Epithelial cell of esophagus (primary cell): ENCODE results near the gene WDFY2.

Experiments
- DNase-seq: peaks from one replicate; pipeline ENCODE4 v3.0.0; 2010; ENCODE audit warnings: low read depth
- H3K4me3 ChIP-seq: 2 replicates; pipeline ENCODE4 v1.5.1; 2011; ENCODE audit warnings: mild to moderate bottlenecking, low read length, control low read depth
- TF ChIP-seq, protein P1 (sequence below): IDR thresholded peaks from 2 replicates; pipeline ENCODE4 v1.5.1; 2011; ENCODE audit warnings: low read depth, mild to moderate bottlenecking, low read length, control low read depth, inconsistent platforms; ENCODE audit not compliant: insufficient read depth; ENCODE audit errors: missing control alignments

The WDFY2 gene

DNA sequence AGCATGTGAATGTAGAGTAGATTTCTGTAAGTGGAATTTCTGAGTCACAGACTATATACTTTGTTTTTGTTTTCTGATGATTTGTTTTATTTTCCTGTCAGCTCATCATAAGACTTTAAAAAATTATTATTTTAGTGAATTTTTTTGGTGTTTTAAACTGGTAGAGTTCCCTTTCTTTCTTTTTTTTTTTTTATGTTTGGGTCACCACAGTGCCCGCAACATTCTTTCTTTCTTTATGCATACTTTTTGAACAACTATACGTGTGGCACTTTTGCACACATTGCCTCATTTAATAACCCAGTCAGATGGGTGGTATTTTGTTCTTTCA lies 46.0 kb downstream of the WDFY2 start:
- DNase-seq: no peak

DNA sequence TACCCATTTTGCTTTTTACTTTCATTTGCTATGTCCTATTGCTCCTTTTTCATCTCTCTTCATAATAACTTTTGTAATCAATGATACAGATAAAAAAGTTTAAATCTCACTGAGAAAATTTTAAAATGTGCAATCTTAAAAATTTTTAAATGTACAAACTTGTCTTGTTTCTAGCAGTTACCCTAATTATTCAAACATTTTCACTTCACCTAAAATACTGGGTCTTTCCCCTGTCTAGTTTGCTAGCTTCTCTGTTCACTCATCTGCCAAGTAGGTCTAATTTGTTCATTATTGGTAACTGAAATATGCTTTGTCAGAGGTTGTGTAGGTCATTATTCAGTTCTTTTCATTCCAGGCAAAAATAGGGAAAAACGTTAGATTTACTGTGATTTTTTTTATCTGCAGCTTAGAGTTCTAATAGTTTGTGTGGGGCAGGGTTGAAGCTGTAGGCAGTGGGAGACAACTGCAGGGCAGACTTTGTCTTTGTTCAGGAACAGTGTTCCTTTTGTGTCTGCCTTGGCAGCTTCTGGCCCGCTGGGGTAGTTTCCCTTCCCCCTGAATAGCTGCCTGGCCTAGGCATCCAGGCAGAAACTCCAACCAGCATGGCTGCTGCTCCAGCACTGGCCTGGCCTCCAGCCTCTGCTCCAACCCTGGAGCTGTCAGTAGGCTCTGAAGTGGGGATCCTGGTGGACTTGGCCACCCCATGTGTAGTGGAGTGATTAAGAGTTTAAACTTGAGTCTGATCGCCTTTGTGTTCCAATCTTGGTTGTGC lies 48.5 kb downstream of the WDFY2 start:
- TF ChIP-seq, protein P1, sequence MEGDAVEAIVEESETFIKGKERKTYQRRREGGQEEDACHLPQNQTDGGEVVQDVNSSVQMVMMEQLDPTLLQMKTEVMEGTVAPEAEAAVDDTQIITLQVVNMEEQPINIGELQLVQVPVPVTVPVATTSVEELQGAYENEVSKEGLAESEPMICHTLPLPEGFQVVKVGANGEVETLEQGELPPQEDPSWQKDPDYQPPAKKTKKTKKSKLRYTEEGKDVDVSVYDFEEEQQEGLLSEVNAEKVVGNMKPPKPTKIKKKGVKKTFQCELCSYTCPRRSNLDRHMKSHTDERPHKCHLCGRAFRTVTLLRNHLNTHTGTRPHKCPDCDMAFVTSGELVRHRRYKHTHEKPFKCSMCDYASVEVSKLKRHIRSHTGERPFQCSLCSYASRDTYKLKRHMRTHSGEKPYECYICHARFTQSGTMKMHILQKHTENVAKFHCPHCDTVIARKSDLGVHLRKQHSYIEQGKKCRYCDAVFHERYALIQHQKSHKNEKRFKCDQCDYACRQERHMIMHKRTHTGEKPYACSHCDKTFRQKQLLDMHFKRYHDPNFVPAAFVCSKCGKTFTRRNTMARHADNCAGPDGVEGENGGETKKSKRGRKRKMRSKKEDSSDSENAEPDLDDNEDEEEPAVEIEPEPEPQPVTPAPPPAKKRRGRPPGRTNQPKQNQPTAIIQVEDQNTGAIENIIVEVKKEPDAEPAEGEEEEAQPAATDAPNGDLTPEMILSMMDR: no peak
- no peak overlapping the region for H3K4me3 ChIP-seq
- DNase-seq: no peak

More for the DNA sequence above, 46.0 kb downstream of the WDFY2 start:
- H3K4me3 ChIP-seq: no peak overlapping the region
- TF ChIP-seq, protein P1: no peak

DNA sequence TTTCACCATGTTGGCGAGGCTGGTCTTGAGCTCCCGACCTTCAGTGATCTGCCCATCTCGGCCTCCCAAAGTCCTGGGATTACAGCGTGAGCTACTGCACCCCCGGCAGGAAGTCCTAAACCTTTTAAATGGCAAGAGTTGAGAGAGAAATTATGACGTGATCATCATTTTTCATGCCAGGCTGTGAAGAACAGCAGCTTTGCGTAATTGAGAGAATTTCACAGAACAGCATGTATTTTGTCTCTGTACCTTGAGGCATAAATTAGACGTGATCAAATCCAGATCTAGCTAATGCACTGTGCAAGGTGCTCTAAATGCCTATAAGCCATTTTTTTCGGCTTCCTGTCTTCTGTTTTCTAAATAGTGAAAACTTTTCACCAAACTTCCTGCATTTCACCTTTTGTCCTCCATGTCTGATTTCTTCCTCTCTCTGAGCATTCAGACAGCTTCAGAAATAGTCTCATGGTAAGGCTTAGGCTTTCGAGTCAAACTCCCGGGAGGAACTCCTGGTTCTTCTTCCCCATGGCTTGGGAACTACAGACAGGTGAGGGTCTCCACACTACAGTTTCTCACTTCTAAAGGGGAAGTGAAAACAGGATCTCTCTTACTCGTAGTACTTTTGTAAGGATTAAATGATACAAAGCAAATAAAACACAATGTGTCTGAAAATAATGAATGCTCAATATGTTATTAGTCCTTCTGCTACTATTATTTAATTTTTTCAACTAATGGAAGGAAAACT lies 51.0 kb downstream of the WDFY2 start:
- DNase-seq: no peak
- no peak overlapping the region for H3K4me3 ChIP-seq
- TF ChIP-seq, protein P1: no peak

DNA sequence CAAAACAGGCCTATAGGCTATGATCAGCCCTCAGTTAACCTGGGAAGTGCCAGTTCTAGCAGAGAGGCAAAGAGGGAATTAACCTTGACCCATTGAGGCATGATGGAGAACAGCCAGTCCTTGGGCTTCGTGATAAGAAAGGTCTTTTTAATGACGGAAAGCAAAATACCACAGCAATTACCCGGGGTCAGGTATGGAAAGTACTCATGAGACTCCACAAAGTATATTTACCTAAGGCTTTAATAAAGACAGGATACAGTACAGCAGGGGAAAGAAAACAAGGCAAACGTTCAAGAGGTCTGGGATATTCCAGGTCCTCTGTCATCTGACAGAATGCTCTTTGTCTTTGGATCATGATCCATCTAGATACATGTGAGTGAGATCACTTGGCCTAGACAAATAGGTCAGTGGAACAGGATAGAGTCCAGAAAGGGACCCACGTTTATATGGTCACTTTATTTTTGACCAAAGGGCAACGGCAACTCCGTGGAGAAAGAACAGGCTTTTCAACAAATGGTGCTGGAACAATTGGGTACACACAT lies 52.2 kb downstream of the WDFY2 start:
- TF ChIP-seq, protein P1: no peak
- no peak for DNase-seq
- no peak overlapping the region for H3K4me3 ChIP-seq

DNA sequence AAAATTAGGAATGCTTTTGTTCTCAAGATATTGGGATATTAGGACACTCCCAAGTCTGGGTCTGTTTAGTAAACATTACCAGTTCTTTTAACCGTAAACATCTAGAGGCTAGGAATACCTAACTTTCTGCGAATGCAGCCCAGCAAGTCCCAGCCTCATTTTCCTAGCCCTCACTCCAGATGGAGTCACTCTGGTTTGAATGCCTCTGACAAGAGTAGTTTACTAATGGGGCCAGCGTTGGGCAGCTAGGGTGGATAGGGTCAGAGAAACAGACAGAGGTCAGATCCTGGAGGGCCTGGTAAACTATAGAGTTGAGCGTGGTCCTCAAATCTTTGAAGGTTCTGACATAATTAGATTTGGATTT lies 53.6 kb downstream of the WDFY2 start:
- TF ChIP-seq, protein P1: no peak
- no peak overlapping the region for H3K4me3 ChIP-seq
- DNase-seq: no peak

DNA sequence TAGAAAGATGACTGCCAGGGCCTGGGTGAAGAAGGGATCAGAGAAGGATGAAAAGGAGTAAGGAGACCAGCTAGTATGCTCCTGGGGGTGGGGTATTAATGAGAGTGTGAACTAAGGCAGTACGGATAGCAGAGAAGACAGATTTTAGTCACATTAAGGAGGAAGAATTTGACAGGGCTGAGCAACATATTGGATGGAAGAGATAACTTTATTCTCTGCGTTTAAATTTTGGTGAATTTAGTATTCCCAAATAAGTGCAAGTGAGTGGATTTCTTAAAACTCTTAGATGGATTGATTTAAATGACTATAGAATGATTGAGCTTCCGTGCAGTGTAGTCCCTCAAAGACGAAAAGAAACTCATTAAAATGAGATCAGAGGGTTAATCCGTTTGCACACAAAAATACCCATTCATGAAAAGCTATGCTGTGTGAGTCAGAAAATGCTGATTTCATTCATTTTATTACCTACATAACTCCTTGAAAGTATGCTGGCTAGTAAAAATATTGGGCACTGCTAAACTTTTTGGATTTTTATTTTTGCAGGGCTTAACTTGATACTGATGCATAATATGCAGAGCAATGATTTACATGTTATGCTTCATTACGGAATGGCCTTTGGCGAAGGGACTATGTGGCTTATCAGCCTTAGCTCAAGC lies 54.1 kb downstream of the WDFY2 start:
- H3K4me3 ChIP-seq: no peak overlapping the region
- DNase-seq: peak; percentile 45
- TF ChIP-seq, protein P1: no peak
